NCI-H1417 (cell line): ENCODE results near the gene PMPCA.
"Not testable (repeated sequence)": the region's sequence is repeated elsewhere in the genome, so short reads cannot be mapped to it uniquely, and the experiment has no call there.

ENCODE experiments used
- DNase-seq, 3 experiments: peaks; one replicate each; lab custom pipeline; 2025; lab: John Stamatoyannopoulos, UW

The PMPCA gene

GRCh38 chr9:136412962-136413361 is 2.5 kb downstream of the PMPCA start:
- DNase-seq, result no peak

- no peak for DNase-seq
Observed at GRCh38 chr9:136416427-136416826, 6.0 kb downstream of the PMPCA start.

- DNase-seq, result no peak
Observed at GRCh38 chr9:136416914-136417313, 6.5 kb downstream of the PMPCA start.

GRCh38 chr9:136418182-136419091 is 8.0 kb downstream of the PMPCA start:
- no peak for DNase-seq

GRCh38 chr9:136419092-136419420 is 8.6 kb downstream of the PMPCA start:
- DNase-seq, result no peak

- no peak for DNase-seq
Observed at GRCh38 chr9:136421791-136422190, 11.3 kb downstream of the PMPCA start.

- no peak for DNase-seq
Observed at GRCh38 chr9:136422876-136423275, 12.4 kb downstream of the PMPCA start.

GRCh38 chr9:136423432-136424146 is 13.1 kb downstream of the PMPCA start:
- DNase-seq, result no peak

- no peak for DNase-seq
Observed at GRCh38 chr9:136424750-136425362, 14.4 kb downstream of the PMPCA start.

GRCh38 chr9:136425367-136425766 is 14.9 kb downstream of the PMPCA start:
- DNase-seq, result not testable (repeated sequence)

GRCh38 chr9:136426787-136427186 is 16.3 kb downstream of the PMPCA start:
- no peak for DNase-seq

GRCh38 chr9:136429075-136429628 is 18.7 kb downstream of the PMPCA start:
- no peak for DNase-seq

GRCh38 chr9:136429683-136430491 is 19.4 kb downstream of the PMPCA start:
- DNase-seq, result no peak

- no peak for DNase-seq
Observed at GRCh38 chr9:136430588-136431234, 20.3 kb downstream of the PMPCA start.

GRCh38 chr9:136431782-136432350 is 21.4 kb downstream of the PMPCA start:
- DNase-seq, result no peak

- DNase-seq, result no peak
Observed at GRCh38 chr9:136432591-136432990, 22.1 kb downstream of the PMPCA start.

GRCh38 chr9:136433043-136433715 is 22.7 kb downstream of the PMPCA start:
- DNase-seq, result no peak

- DNase-seq, result no peak
Observed at GRCh38 chr9:136433849-136434579, 23.6 kb downstream of the PMPCA start.

- no peak for DNase-seq
Observed at GRCh38 chr9:136434580-136435169, 24.2 kb downstream of the PMPCA start.
